GM12878 (cell line): ENCODE data around the gene ABCA7. TPM values are rescaled to one million over a fixed set of nuclear protein-coding genes. Genes with fewer than 3 reads are reported as not detected.

Experiments
- BCL11A ChIP-seq: IDR thresholded peaks from 2 replicates; pipeline ENCODE4 v1.6.1; 2011; ENCODE audit warnings: low read depth, low read length
- CBFB ChIP-seq: IDR thresholded peaks from 2 replicates; pipeline ENCODE4 v1.6.1; 2016; ENCODE audit warnings: antibody characterized with exemption, low read depth
- CBX3 ChIP-seq: fragments of 200-600 bp; sonication (generic); IDR thresholded peaks from 2 replicates; pipeline ENCODE4 v1.6.1; 2016; ENCODE audit warnings: low read depth, borderline replicate concordance
- CHD1 ChIP-seq: IDR thresholded peaks from 2 replicates; pipeline ENCODE4 v1.6.1; 2012; ENCODE audit warnings: low read depth, low read length, improper control_type of control experiment
- EP300 ChIP-seq, 2 experiments: fragments of 150-350 bp in 1 of 2; IDR thresholded peaks; 2 replicates each; pipeline ENCODE4 v1.6.1; 2011 to 2012; ENCODE audit warnings: low read depth in 2 of 2, low read length in 2 of 2, borderline replicate concordance in 1 of 2, improper control_type of control experiment in 1 of 2, inconsistent platforms in 1 of 2; ENCODE audit not compliant: control insufficient read depth in 1 of 2
- EZH2 ChIP-seq: IDR thresholded peaks from 2 replicates; pipeline ENCODE4 v1.6.1; 2012; ENCODE audit warnings: low read depth, mild to moderate bottlenecking, control low read depth, inconsistent platforms, low read length, borderline replicate concordance; ENCODE audit not compliant: control insufficient read depth
- JUNB ChIP-seq: IDR thresholded peaks from 2 replicates; pipeline ENCODE4 v1.6.1; 2016; ENCODE audit warnings: antibody characterized with exemption, mild to moderate bottlenecking
- NFIC ChIP-seq: IDR thresholded peaks from 2 replicates; pipeline ENCODE4 v1.6.1; 2012; ENCODE audit warnings: low read depth, mild to moderate bottlenecking, inconsistent platforms, low read length, moderate library complexity
- NKRF ChIP-seq: fragments of 450-650 bp; conservative IDR thresholded peaks from 2 replicates; pipeline ENCODE4 v1.6.1; 2017; ENCODE audit warnings: mild to moderate bottlenecking, moderate library complexity
- NR2C1 ChIP-seq: fragments of 450-650 bp; IDR thresholded peaks from 2 replicates; pipeline ENCODE4 v1.6.1; 2017; ENCODE audit warnings: antibody characterized with exemption, mild to moderate bottlenecking, moderate library complexity
- RELA ChIP-seq: fragments of 450-650 bp; IDR thresholded peaks from 2 replicates; pipeline ENCODE4 v1.8.0; 2014; ENCODE audit warnings: borderline replicate concordance; ENCODE audit not compliant: partially characterized antibody
- ZNF687 ChIP-seq: fragments of 450-650 bp; IDR thresholded peaks from 2 replicates; pipeline ENCODE4 v1.6.1; 2017; ENCODE audit warnings: mild to moderate bottlenecking, moderate library complexity
- ZZZ3 ChIP-seq: IDR thresholded peaks from 2 replicates; pipeline ENCODE4 v1.6.1; 2011; ENCODE audit warnings: low read depth; ENCODE audit not compliant: control insufficient read depth, insufficient read length
- polyA plus RNA-seq, 11 experiments: library from polyadenylated mRNA; depleted of rRNA in 4 of 11; unstranded in 6 of 11; stranded (reverse) in 5 of 11; fragments of >200 nt; fragmentation: Nextera tagmentation in 4 of 11; fragmentation: Illumina TruSeq in 1 of 11; extraction: Ambion mirVana in 4 of 11; extraction: Trizol in 1 of 11; gene quantifications; 1 replicate in 1 of 11; 2 replicates in 10 of 11; pipeline versions ENCODE4 v1.2.1 to v1.2.3, GENCODE V29; 2011 to 2016; ENCODE audit warnings: inconsistent platforms in 2 of 11, missing spikeins in 2 of 11, low read depth in 1 of 11
- total RNA-seq, 4 experiments: library from RNA; depleted of rRNA in 3 of 4; stranded (reverse); fragments of >200 nt in 3 of 4; fragmentation: Illumina TruSeq in 1 of 4; extraction: Trizol in 1 of 4; gene quantifications; 2 replicates each; pipeline versions ENCODE4 v1.2.1 to v1.2.3, GENCODE V29; 2013 to 2021

ABCA7 gene
- total and polyA plus RNA-seq, 10 of the 15 experiments (the other 5 are each of a cell fraction or from before 2014, with no cell fraction given) = 1.0 to 49.5 (median 14.8) TPM

- TF ChIP-seq ZNF687 = 0 out of 2 replicates have a peak, but pooled peaks have one; percentile 24
- TF ChIP-seq EZH2 = no peak
- no peak for TF ChIP-seq NKRF
- no peak for TF ChIP-seq CBX3
- peak; percentile 65; the same call in 1 of the 2 replicates for TF ChIP-seq NFIC
- no peak for TF ChIP-seq ZZZ3
- peak; percentile 95 for TF ChIP-seq JUNB
- TF ChIP-seq EP300 (IDR thresholded peaks at IDR 0.05; ENCODE audit: borderline replicate concordance in 1 of 2, control insufficient read depth in 1 of 2, low read depth in 2 of 2, low read length in 2 of 2) = peak; percentile 53 to 89; a peak in 3 of 4 replicates
- peak; percentile 47; the same call in 1 of the 2 replicates for TF ChIP-seq CBFB
- no peak for TF ChIP-seq RELA
- peak; percentile 58 for TF ChIP-seq NR2C1
- 0 out of 2 replicates have a peak, but pooled peaks have one; percentile 13 for TF ChIP-seq CHD1
- TF ChIP-seq BCL11A = peak; percentile 93
Measured at GRCh38 chr19:1102407-1103131, 62.7 kb downstream of the ABCA7 start (continued).
